Measurements from ENCODE around the gene ENO1.
"Not testable (repeated sequence)": the region's sequence is repeated elsewhere in the genome, so short reads cannot be mapped to it uniquely, and the experiment has no call there.

ENO1 gene

GRCh38 chr1:8841395-8841794, 37.1 kb downstream of the ENO1 start:
- no peak for DNase-seq

GRCh38 chr1:8839990-8840389, 38.5 kb downstream of the ENO1 start:
- no peak for DNase-seq

- DNase-seq: no peak
Measured at GRCh38 chr1:8835941-8836643, 42.4 kb downstream of the ENO1 start.

- no peak for DNase-seq
Measured at GRCh38 chr1:8831340-8831739, 47.1 kb downstream of the ENO1 start.

- DNase-seq: not testable (repeated sequence)
Measured at GRCh38 chr1:8830732-8831131, 47.8 kb downstream of the ENO1 start.

GRCh38 chr1:8825985-8826481, 52.5 kb downstream of the ENO1 start:
- no peak for DNase-seq

- DNase-seq: no peak
Measured at GRCh38 chr1:8823295-8823664, 55.2 kb downstream of the ENO1 start.

- DNase-seq: peak; percentile 52
Measured at GRCh38 chr1:8822373-8823294, 55.9 kb downstream of the ENO1 start.

GRCh38 chr1:8821084-8821483, 57.4 kb downstream of the ENO1 start:
- no peak for DNase-seq

GRCh38 chr1:8818789-8819188, 59.7 kb downstream of the ENO1 start:
- DNase-seq: not testable (repeated sequence)

- DNase-seq: peak; percentile 65
Measured at GRCh38 chr1:8818325-8818775, 60.1 kb downstream of the ENO1 start.

- DNase-seq: peak; percentile 97
Measured at GRCh38 chr1:8817412-8818324, 60.8 kb downstream of the ENO1 start, which contains the start of gene RERE. TSS of gene RERE (minus strand) at chr1:8817640.

- no peak for DNase-seq
Measured at GRCh38 chr1:8816831-8817411, 61.6 kb downstream of the ENO1 start.

- DNase-seq: peak; percentile 28
Measured at GRCh38 chr1:8816264-8816663, 62.2 kb downstream of the ENO1 start.

GRCh38 chr1:8815582-8816151, 62.8 kb downstream of the ENO1 start:
- no peak for DNase-seq

GRCh38 chr1:8814865-8815264, 63.6 kb downstream of the ENO1 start:
- no peak for DNase-seq

GRCh38 chr1:8813991-8814390, 64.5 kb downstream of the ENO1 start:
- no peak for DNase-seq

GRCh38 chr1:8813016-8813763, 65.3 kb downstream of the ENO1 start:
- DNase-seq: no peak

GRCh38 chr1:8812081-8812480, 66.4 kb downstream of the ENO1 start:
- DNase-seq: no peak

Measured in suppressor macrophage treated with lipopolysaccharide for 4 hours (primary cell).